Activated CD8-positive, alpha-beta memory T cell treated with anti-CD3 and anti-CD28 coated beads, Interleukin-2, amount 10 ng/mL, durations not matched to agents 7 days and 5 days (primary cell): ENCODE results near the gene TPSD1. TPM values are rescaled to one million over a fixed set of nuclear protein-coding genes. Genes with fewer than 3 reads are reported as not detected.
"Not testable (repeated sequence)": the region's sequence is repeated elsewhere in the genome, so short reads cannot be mapped to it uniquely, and the experiment has no call there.

Experiments used
- ATAC-seq: fragments of 150-1000 bp; cut with Tn5 transposase; one replicate; pipeline ENCODE4 v1.10.0; 2021; ENCODE audit warnings: moderate library complexity
- CTCF ChIA-PET: fragments of 350-600 bp; sonication (Branson Sonifier 250); formaldehyde crosslinking; loops from one replicate; lab custom pipeline; 2021; ENCODE audit warnings: antibody characterized with exemption; lab: Charles Lee
- DNase-seq: peaks from one replicate; pipeline ENCODE4 v3.0.0-alpha.2; 2020
- H3K27ac Mint-ChIP-seq: one replicate; pipeline ENCODE4 v1.8.0; 2021; ENCODE audit warnings: mild to moderate bottlenecking, mixed read lengths
- H3K27me3 Mint-ChIP-seq: one replicate; pipeline ENCODE4 v1.8.0; 2021; ENCODE audit warnings: mixed read lengths
- H3K36me3 Mint-ChIP-seq: one replicate; pipeline ENCODE4 v1.8.0; 2021; ENCODE audit warnings: mild to moderate bottlenecking, mixed read lengths
- H3K4me1 Mint-ChIP-seq: one replicate; pipeline ENCODE4 v1.8.0; 2021; ENCODE audit warnings: mixed read lengths
- H3K4me3 Mint-ChIP-seq: one replicate; pipeline ENCODE4 v1.8.0; 2021; ENCODE audit warnings: mild to moderate bottlenecking, moderate library complexity, mixed read lengths
- H3K9me3 Mint-ChIP-seq: one replicate; pipeline ENCODE4 v1.8.0; 2022; ENCODE audit warnings: low read depth, mixed read lengths
- total RNA-seq, 2 experiments: library from RNA; stranded (reverse); gene quantifications; one replicate each; pipeline ENCODE4 v1.2.3, GENCODE V29; 2021

Gene TPSD1
- total RNA-seq, 2 experiments from 2014 or later: not detected

DNA sequence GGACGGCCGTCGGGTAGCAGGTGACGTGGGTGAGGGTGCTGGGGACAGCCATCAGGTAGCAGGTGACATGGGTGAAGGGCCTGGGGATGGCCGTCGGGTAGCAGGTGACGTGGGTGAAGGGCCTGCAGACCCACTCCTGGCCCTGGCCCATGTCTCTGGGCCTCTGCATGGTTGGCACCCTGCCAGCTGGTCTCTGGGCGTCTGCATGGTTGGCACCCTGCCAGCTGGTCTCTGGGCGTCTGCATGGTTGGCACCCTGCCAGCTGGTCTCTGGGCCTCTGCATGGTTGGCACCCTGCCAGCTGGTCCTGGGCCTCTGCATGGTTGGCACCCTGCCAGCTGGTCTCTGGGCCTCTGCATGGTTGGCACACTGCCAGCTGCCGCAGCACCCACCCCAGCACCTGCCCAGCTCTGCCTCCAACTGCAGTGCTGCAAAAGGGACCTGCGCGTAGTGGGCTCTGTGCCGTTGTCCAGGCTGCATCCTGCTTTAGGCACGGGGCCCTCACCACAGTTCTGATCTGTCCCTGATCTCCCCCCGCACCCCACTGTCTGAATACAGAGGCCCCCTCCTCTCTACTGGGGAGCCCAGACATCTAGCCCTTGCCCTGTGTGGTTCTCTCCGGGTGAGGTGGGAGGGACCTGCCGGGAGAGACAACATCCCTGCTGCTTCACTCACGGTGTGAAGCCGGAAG is 16.0 kb downstream of the TPSD1 start:
- DNase-seq, H3K4me1 Mint-ChIP-seq, H3K9me3 Mint-ChIP-seq, H3K36me3 Mint-ChIP-seq, CTCF ChIA-PET, ATAC-seq, H3K4me3 Mint-ChIP-seq, H3K27me3 Mint-ChIP-seq, H3K27ac Mint-ChIP-seq: not testable (repeated sequence)

GRCh38 chr16:1272453-1273198 is 16.8 kb downstream of the TPSD1 start:
- H3K4me3 Mint-ChIP-seq: no peak overlapping the region
- H3K27me3 Mint-ChIP-seq: no peaks in the 10 kb centered on the region
- DNase-seq (no peak), ATAC-seq (no peak)
- CTCF ChIA-PET: no interaction called here
- H3K27ac Mint-ChIP-seq: no peak overlapping the region
- no peaks in the 10 kb centered on the region for H3K9me3 Mint-ChIP-seq
- no peaks in the 10 kb centered on the region for H3K36me3 Mint-ChIP-seq
- H3K4me1 Mint-ChIP-seq: no peaks in the 10 kb centered on the region

- Mint-ChIP-seq H3K36me3 (no peaks in the 10 kb centered on the region), H3K9me3 (no peaks in the 10 kb centered on the region), H3K4me3 (no peak overlapping the region), H3K27me3 (no peaks in the 10 kb centered on the region), H3K4me1 (no peaks in the 10 kb centered on the region), H3K27ac (no peak overlapping the region)
- CTCF ChIA-PET: no interaction called here
- DNase-seq (no peak), ATAC-seq (no peak)
These were observed 17.9 kb downstream of the TPSD1 start for GRCh38 chr16:1273816-1274215.

DNA sequence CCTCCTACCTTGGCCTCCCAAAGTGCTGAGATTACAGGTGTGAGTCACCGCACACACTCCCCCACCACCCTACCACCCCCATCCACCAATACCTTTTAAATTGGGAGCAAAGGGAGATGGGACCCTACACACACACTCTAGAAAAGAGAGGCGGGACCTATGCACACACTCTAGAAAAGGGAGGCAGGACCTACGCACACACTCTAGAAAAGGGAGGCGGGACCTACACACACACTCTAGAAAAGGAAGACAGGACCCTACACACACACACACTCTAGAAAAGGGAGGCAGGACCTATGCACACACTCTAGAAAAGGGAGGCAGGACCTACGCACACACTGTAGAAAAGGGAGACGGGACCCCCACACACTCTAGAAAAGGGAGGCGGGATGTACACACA is 18.9 kb downstream of the TPSD1 start:
- Mint-ChIP-seq H3K4me1 (no peaks in the 10 kb centered on the region), H3K27ac (no peak overlapping the region), H3K9me3 (no peaks in the 10 kb centered on the region), H3K36me3 (no peaks in the 10 kb centered on the region), H3K4me3 (no peak overlapping the region), H3K27me3 (no peaks in the 10 kb centered on the region)
- CTCF ChIA-PET: no interaction called here
- ATAC-seq (no peak), DNase-seq (no peak)

- ATAC-seq: no peak
- DNase-seq: no peak
- Mint-ChIP-seq H3K27me3 (no peaks in the 10 kb centered on the region), H3K4me3 (no peak overlapping the region), H3K9me3 (no peaks in the 10 kb centered on the region), H3K27ac (no peak overlapping the region), H3K4me1 (no peaks in the 10 kb centered on the region), H3K36me3 (no peaks in the 10 kb centered on the region)
- CTCF ChIA-PET: no interaction called here
These were observed 20.1 kb downstream of the TPSD1 start for GRCh38 chr16:1275791-1276579.

DNA sequence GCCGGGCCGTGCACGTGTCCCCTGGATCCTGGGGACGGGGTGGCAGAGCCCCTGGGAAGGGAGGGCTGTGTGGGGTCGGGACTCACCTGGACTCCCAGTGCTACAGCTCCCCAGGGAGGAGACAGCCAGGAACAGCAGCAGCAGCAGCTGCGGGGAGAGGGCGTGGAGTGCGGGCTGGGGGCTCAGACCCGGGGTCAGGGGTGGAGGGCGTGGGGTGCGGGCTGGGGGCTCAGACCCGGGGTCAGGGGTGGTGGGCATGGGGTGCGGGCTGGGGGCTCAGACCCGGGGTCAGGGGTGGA is 20.7 kb downstream of the TPSD1 start:
- no peak for ATAC-seq
- H3K9me3 Mint-ChIP-seq: no peaks in the 10 kb centered on the region
- H3K4me1 Mint-ChIP-seq: no peaks in the 10 kb centered on the region
- no peaks in the 10 kb centered on the region for H3K36me3 Mint-ChIP-seq
- CTCF ChIA-PET: no interaction called here
- no peak overlapping the region for H3K27ac Mint-ChIP-seq
- H3K27me3 Mint-ChIP-seq: no peaks in the 10 kb centered on the region
- no peak for DNase-seq
- no peak overlapping the region for H3K4me3 Mint-ChIP-seq

DNA sequence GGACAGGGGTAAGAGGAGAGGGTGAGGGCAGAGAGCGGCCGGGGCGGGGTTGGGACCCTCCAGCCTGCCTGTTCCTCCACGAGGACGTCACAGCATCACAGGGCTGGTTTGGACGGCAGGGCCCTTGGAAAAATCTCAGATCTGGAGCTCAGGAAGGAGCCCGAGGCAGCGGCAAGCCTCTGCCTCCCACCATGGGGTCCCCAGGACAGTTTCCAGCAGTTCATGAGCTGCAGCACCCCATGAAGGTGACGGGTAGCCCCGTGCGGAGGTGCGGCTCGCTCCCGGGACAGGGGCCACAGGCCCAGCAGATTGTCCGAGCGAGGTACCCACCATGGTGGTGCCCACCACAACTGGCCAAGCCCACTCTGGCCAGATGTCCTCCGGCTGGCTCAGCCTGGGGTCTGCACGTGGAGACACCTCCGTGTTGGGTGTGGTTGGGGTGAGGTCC is 21.3 kb downstream of the TPSD1 start:
- Mint-ChIP-seq H3K27me3 (no peaks in the 10 kb centered on the region), H3K4me1 (no peaks in the 10 kb centered on the region), H3K4me3 (no peak overlapping the region), H3K36me3 (no peaks in the 10 kb centered on the region), H3K9me3 (no peaks in the 10 kb centered on the region), H3K27ac (no peak overlapping the region)
- CTCF ChIA-PET: no interaction called here
- DNase-seq (no peak), ATAC-seq (no peak)

DNA sequence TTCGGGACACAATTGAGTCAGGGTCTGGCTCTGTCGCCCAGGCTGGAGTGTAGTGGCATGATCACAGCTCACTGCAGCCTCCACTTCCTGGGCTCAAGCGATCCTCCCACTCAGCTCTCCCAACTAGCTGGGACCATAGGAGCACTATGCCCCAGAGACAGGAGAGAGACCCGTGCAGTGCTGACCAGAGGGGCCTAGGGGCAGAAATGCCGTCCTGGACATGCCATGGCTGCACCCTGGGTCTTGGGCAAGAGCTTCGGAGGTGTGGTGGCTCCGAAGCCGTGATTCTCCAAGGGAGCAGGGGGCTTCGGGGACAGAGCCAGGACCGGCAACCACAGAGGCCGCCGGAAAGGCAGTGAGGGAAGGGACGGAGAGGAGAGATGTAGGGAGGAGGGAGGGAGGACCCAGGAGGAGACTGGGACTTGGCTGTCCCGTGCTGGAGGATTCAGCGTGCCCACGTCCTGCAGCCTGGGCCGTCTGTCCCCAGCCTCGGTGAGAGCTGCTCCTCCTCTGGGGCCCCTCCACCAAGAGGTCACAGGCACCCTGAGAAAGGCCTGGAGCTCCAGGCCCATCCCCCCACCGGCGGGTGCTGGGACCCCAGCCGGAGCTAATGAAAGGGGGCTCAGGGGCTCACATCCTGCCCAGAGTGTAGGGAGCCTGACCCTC is 21.9 kb downstream of the TPSD1 start:
- ATAC-seq: no peak
- CTCF ChIA-PET: no interaction called here

DNA sequence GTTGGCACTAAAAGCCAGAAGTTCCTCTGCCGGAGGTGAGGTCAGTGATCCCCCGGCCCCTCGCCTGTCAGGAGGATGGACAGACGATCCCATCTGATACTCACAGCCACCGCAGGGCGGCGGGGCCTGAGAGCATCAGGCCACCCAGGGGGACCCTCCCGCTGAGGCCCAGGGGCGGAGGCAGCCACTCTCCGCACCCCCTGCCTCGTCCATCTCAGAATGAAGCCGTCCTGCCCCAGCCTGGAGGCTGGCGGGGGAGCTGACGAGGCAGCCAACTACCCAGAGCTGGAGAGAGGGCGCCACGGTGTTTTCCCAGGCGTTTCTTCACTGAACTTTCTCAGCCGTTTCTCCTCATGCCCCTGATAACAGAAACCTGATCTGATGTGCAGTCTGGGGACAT is 22.6 kb downstream of the TPSD1 start:
- no peak for DNase-seq
- Mint-ChIP-seq H3K36me3 (no peaks in the 10 kb centered on the region), H3K27me3 (no peaks in the 10 kb centered on the region), H3K27ac (no peak overlapping the region), H3K9me3 (no peaks in the 10 kb centered on the region), H3K4me1 (no peaks in the 10 kb centered on the region), H3K4me3 (no peak overlapping the region)
- CTCF ChIA-PET: no interaction called here
- ATAC-seq: no peak

More for the DNA sequence above, 21.9 kb downstream of the TPSD1 start:
- no peaks in the 10 kb centered on the region for H3K9me3 Mint-ChIP-seq
- H3K27ac Mint-ChIP-seq: no peak overlapping the region
- H3K4me1 Mint-ChIP-seq: no peaks in the 10 kb centered on the region
- H3K36me3 Mint-ChIP-seq: no peaks in the 10 kb centered on the region
- DNase-seq: no peak
- no peaks in the 10 kb centered on the region for H3K27me3 Mint-ChIP-seq
- H3K4me3 Mint-ChIP-seq: no peak overlapping the region

DNA sequence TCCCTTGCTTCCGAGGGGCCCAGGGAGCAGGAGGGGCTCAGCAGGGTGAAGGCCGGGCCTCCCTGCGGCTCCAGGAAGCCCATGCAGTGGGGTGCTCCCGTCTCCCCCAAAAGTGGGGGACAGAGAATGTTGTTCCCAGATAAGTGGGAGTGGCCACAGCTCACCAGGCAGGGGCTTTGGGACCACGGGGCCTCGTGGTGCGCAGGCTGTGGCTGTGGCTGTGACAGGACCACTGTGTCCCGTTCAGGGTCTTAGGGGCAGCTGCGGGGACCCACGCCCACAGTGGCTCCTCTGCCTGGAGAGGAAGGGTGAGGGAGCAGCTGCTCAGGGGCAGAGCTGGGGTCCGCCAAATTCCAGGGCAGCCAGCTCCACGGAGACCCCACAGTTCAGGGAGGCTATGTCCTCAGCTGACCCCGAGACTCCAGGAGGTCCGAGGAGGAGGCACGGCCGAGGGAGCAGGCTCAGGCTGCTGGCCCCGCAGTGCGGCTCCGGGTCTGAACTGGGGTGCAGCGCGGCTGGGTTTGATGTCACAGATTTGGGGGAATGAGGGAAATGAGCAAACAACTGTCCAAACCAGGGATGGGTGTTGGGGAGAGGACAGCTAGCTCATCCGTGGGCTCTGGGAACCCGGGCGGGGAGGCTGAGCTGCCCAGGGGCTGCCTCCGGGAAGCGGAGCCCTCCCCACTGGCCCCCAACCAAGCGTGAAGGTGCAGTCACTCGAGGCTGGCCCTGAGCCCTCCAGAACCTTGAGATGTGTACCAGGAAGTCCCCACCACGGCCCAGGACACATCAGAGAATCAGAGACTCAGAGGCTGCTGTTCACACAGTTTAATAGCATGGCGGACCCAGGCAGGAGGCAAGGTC is 23.4 kb downstream of the TPSD1 start:
- ATAC-seq: no peak
- Mint-ChIP-seq H3K27me3 (no peaks in the 10 kb centered on the region), H3K4me1 (no peaks in the 10 kb centered on the region), H3K36me3 (no peaks in the 10 kb centered on the region), H3K9me3 (no peaks in the 10 kb centered on the region), H3K4me3 (no peak overlapping the region), H3K27ac (no peak overlapping the region)
- CTCF ChIA-PET: no interaction called here
- no peak for DNase-seq

- Mint-ChIP-seq H3K9me3 (no peaks in the 10 kb centered on the region), H3K36me3 (no peaks in the 10 kb centered on the region), H3K4me3 (no peak overlapping the region), H3K27ac (no peak overlapping the region), H3K4me1 (no peaks in the 10 kb centered on the region), H3K27me3 (no peaks in the 10 kb centered on the region)
- CTCF ChIA-PET: no interaction called here
- ATAC-seq (no peak), DNase-seq (no peak)
These were observed 24.2 kb downstream of the TPSD1 start for GRCh38 chr16:1279945-1280589.

- H3K4me3 Mint-ChIP-seq: no peak overlapping the region
- ATAC-seq: no peak
- CTCF ChIA-PET: no interaction called here
- H3K4me1 Mint-ChIP-seq: no peaks in the 10 kb centered on the region
- H3K36me3 Mint-ChIP-seq: no peaks in the 10 kb centered on the region
- no peaks in the 10 kb centered on the region for H3K27me3 Mint-ChIP-seq
- no peak for DNase-seq
- no peaks in the 10 kb centered on the region for H3K9me3 Mint-ChIP-seq
- H3K27ac Mint-ChIP-seq: no peak overlapping the region
These were observed 24.9 kb downstream of the TPSD1 start for GRCh38 chr16:1280783-1281182.
